ENCODE measurements around the gene ENC1.

GRCh38 chr5:74608736-74609601, 31.6 kb downstream of the ENC1 start:
- TF ChIP-seq CTCF (IDR thresholded peaks at IDR 0.05) (no peak), POLR2A (IDR thresholded peaks at IDR 0.05) (no peak)

All from body of pancreas (tissue), 4 donors.